ENCODE measurements around the gene MACROD2.

MACROD2 gene

DNA sequence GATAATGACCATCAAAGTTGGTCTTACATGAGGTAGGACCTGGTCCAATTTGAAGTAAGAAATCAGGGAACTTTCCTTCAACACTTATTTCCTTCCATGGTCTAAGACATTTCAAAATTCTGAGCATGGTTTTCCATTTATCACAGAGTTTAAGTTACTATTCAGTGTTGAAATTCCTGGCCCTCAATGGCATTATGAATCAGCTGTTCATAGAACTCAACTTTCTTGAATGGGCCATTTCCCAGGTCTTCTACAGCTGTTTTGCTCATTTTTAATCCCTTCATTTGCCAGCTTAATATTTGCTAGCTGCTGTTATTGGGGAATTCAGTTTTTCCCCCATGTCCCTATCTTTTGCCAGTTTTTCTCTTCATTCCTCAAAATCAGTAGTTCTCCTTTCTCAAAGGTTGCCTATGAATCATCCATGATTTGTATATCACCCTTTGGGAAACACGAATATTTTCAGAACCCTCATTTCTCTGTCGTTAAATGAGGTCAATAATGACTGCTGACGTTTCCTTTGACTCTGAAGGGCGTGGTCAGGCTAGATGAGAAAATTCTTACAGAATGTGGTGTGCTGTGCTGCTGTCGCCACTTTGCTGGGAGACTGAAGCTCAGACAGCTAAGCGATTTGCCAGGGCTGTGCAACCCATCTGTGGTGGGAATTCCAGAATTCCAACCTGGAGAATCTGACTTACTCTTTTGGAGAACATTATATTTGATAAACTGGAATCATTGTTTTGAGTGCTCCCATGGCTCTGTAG is 558.6 kb downstream of the MACROD2 start:
- DNase-seq = no peak

DNA sequence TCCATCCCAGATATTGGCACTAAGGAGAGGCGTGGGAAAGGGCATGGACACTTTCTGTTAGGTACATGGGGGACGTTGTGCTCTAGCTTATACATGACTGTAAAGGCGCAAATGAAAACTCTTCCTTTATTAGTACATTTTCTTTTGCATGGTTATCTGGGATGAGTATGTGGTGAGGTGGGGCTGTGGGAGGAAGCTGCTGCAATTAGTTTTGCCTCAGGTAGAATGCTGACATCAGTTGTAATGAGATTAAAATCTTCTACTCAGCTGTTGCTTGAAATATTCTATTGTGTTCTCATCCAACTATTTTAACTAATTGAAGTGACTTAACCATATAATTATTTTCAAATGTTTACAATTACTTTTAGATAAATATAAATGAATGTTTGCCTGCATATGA is 560.4 kb downstream of the MACROD2 start:
- no peak for DNase-seq

DNA sequence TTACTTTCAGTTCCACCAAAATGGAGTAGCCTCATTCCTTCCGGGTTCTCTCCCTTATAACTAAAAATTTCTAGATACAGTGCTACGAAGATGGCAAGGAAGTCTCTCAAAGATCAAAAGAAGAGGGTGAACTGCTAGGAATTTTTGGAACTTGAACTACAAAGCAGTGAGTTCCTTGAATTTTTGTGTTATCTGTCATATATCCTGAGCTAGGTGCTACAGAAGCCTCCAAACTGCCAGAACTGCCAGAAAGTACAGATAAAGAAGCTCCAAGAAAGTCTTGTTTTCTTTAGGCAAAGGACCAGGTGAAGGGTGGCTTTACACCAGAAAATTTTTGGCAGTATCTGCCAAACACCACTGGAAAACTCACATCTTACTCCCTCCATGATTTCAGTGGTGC is 560.9 kb downstream of the MACROD2 start:
- no peak for DNase-seq

DNA sequence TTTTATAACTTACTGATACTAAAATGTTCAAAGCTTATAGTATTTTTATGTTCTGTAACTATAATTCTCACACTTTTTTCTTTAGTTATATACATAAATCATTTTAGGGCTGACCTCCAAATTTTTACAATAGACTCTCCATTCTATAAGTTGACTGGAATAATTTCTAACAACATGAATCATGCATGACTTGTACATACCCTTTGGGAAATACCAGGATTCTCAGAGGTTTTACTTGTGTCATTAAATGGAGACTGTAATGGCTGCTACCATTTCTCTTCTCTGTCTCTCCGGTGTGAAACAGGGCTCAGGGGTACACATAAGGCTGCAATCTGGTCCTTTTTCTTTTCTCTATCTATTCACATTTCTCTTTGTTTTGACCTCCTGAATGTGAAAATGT is 564.3 kb downstream of the MACROD2 start:
- DNase-seq = no peak

DNA sequence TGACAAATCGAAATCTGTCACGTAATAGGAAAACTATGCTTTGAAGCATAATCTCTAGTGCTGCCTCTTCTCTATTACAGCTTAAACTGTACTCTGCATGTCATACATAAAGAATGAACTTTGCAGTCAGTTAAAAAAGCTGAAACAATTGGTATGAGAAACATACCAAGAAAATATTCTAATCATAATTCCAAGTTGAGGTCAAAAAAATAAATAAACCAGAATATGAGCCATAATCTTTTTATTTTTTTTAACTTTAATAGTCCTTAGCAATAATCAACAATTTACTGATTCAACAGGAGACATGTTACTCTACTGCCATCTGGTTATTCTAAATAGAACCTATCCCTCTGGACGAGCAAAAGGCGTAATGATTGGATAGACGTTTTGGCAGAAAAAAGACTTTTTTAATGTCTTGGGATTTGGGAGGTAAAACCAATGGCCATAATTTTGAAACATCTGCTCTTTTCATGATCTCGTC is 566.5 kb downstream of the MACROD2 start:
- no peak for DNase-seq

DNA sequence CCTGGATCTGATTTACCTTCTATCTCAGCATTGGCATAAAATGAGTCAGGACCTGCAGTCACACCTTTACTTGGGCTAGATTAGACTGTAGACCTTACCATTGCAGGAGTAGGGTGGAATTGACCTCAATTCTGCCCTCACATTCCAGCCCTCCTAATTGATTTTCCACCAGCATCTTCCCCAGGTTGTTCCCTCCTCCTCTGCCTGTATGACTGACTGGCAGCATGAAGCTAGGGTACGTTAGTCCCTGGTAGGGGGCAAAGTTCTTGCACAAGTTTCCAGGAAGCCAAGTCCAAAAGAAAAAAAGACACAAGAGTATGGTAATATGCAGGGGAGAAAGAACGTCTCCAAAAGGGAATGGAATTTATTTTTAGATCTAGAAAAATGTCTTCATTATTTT is 567.7 kb downstream of the MACROD2 start:
- DNase-seq = no peak

DNA sequence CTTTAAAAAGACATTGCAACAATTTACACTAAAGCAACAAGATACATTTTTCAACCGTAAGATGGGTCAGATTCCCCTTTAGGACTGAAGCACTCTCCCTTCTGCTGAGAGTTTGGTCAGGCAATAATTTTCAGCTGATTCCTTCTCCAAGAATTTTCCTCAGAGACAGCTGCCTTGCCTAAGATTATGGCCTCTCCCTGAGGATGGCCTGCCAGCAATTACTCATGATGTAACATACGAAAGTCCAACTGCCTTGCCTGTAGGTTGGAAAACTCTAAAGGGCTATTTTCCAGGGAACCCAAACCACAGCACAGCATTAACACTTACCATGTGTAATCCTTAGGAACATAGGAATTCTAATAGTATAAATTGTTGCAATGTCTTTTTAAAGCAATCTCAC is 571.2 kb downstream of the MACROD2 start:
- no peak for DNase-seq

DNA sequence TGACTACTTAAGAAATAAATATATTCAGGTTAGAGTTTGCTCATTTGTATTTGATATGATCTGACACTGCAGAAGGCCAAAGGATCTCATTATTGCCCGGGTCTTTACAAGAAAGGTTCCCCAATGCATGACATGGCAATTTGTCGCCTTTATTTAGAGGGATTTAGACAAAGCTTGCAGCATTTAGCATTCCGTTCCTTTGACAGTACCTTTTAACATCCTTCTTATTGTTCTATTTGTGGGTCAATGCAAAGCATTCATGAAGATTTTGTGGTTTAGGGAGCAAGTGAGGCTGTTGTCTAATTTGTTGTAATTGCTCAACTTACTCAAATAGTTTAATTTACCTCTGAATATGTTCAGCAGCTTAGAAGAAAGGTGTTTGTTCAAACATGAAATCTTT is 572.9 kb downstream of the MACROD2 start:
- DNase-seq = no peak

DNA sequence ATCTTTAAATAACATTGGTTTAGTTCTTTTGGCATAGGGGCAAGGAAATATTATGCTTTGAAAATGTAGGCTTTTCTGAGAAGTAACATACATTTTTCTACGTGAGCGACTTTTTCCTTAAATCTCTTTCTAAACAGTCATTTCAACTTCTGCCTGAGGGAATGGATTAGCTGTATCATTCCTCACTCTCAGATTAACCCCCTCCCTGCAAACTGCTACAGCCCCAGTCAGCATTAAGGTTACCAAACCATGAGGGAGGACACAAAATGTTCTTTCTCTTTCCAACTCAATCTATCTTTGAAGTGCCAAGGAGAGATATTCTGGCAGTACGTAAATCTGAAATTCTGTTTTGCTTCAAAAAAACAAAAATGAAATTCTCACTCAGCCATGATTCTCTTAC is 573.4 kb downstream of the MACROD2 start:
- no peak for DNase-seq

DNA sequence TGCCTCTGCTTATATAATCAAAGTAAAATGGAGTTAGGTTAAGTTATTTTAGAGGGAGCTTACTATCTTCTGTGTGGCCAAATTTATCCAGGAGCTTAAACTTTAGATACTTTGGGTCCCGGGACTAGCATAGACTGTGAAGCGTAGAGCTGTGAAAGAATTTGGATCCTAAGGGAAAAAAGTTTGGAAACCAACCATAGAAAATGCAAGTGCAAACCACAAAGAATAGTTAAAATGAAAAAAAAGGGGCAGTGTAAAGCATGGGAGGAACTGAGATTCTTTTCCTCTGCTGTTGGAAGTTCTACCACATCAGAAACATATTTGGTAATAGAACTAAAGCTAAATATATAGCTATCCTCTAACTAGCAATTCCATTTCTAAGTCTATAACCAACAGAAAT is 574.3 kb downstream of the MACROD2 start:
- DNase-seq = no peak

DNA sequence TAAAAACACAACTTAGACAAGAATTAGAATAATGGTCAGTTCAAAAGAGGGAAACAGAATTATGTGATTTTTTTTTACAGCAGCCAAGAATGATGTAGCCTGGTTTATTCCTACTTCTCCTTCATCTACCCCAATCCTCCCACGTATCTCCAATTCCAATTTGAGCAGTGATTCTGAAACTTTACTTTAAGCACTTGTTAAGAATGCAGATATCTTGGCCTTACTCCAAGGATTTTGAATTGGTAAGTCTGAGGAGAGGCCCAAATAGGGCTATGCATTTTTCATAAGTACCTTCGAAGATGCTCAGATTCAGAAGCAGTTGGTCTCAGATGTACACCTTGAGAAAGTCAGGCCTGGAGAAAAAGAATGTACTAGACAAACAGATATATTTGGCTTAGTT is 575.5 kb downstream of the MACROD2 start:
- no peak for DNase-seq

DNA sequence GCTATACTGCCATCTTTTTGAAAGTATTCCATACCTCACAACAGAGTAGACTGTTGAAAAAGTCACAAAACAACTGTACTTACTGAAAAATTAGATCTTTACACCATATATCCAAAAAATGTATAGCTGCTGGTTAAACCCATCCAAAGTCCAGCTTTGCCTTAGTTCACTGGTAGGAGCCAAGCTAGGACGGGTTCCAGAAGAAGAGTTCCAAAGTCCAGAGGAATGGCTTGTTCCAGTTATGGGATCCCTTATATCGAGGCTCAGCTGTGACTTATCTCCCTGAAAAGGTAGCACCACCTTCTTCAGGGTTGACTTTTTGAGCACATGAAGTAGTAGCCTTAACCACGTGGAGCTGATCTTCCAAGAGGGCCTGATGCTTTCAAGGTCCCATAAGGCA is 578.4 kb downstream of the MACROD2 start:
- DNase-seq = no peak

DNA sequence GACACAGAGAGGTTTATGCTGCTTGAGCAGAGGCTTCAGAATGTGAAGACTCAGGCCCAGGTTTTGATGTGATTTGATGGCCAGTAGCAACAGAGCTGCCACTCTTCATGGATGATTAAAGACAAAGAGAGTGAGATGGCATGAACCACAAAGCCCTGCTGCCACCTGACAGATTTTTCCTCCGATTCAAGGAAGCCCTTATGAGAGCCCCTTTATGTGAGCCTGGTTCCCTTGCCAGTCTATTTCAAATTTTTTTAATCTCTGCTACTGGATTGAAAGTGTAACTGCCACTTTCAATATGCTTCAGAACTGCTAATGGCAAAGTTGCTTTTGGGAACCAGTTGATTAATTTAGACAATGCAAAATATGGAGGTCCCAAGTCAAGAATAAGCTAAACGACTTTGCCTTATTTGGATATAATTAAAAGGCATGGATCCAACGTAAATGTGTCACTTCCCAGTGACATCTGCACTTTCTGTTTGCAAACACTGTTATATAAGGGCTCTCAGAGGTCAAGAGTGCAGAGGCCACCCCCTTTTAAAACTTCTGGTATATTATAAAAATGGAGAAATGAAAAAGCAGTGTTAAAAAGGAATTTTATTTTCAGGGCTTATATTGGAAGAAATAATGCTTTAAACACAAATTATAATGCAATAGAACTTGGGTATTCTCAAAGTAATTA is 581.0 kb downstream of the MACROD2 start:
- no peak for DNase-seq

DNA sequence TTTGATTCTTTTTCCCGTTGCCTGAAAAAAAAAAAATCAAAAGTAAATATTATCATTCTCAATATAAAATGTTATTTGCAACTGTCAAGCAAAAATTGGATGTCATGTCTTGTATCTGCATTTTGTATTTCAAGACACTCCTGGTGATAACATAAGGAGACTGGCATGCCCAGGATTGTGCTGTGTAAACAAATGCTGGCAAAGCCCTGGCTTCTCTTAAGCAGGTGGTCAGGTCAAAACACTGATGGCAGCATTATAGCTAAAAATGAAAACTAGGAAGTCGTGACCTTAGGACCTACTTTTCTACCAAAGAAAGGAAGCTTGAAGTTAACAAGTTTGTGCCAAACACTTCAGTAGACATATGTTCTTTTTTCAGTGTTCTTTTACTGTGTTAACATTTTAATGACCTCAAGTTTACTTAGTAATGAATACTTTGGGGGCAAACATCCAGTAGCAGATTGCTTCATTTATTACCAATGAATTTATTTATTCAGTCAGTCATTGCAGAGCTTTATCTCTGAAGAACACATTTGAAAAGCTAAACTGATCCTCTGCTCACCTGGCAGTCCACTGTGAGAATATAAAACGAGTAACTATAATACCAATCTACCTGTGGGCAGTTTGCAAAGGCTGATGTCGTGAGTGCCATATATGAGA is 585.2 kb downstream of the MACROD2 start:
- no peak for DNase-seq

DNA sequence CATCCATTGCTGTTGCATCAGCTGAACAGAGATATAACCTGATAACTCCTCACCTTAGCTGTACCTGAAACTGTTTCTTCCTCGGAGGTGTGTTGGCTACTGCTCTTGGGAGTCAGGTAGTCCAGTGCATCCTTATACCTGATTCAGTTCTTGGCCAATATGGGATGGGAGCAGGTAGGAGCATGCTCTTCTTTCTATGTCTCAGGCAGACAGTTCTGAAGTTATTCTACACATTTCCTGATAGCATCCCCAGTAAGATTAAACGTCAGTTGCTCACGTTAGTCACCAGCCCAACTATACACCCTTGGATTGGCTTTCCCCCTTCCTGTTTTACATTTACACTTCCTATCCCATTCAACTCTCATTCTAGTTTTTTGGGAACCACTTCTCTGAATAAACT is 586.4 kb downstream of the MACROD2 start:
- no peak for DNase-seq

DNA sequence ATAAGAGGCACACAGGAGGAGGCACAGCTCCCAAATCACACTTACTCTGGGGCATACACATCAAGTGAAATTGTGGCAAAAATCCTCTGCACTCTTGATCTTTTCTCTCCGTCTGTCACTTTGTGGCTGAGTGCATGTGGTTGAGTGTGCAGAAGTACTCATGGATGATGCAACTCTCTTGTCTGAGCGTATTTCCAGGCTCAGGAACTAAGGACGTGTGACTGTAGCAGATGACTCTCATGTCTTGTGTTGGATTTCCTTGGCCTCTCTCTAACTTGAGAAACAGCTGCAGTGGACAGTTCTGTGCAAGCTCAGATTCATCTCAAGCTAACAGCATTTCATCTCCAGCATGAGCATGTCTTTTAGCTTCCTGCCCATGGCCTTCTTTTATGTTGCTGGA is 587.5 kb downstream of the MACROD2 start:
- DNase-seq = no peak

DNA sequence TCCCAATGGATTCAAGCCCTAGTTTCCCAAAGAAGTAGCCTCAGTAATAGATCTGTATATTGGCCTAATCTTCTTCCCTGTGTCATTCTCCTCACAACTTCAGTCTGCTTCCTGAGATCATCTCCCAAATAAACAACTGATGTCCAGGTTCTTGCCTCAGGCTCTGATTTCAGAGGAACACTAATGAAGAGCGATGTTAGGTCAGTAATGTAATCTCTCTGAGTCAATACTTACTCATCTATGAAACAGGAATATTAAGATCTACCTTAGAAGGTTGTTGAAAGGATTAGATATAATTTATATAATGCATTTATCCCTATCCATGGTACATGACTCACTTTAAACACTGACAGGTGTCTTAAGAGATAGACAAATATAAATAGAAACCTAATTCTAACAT is 588.1 kb downstream of the MACROD2 start:
- no peak for DNase-seq

DNA sequence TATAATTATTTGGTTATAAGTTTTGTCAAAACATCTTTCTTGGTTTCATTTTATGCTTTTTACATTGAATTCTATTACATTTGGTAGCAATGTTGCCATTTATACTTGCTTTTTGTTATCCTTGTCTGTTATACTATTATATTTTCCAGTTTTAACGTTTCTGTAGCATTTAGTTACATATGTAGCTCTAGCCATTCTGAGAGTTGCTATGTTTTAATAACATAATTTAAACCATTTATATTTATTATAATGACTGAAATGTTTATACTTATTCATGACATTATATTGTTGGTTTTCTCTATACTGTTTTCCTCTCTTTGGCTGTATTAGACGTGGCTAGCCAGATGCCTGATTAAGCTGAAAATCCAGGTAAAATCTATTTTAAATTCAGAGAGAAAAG is 594.1 kb downstream of the MACROD2 start:
- no peak for DNase-seq

DNA sequence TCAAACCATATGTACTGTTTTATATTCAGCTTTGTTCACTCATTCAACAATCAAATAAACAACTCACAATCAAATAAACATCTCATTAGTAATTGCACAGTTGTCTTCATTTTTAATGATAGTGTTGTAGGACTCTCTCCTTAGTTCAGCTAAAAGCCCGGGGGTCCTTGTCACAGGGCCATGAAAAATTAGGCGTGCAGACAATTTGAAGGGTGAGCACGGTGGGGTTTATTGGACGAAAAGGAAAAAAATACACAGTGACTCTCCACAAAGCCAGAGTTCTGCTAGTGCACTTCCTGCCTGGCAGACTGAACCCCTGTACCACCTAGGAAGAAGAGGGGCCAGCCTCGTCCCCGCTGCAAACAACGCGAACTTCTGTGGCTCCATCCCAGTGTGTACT is 599.7 kb downstream of the MACROD2 start:
- no peak for DNase-seq

DNA sequence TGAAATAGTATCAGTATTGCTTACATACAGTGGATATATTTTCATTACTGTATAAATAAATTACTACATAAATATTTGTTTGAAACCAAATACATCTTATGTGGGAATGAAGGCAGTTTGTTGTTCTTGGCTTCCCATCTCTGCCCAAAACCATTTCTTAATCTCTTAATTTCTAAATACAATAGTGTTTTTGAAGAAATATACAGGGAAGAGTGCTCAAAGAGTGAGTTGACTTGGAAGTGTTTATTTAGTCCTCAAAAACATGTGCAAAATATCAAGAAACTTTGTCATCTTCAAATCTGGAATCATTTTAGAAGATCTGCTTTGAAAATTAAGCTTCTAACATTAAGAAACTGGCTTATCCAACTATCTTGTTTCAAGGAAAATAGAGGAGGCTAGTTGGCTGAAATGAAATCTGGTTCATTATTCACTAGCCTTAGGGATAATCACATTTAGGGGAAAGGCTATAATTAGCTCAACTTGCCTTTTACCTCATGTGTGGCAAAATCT is 601.9 kb downstream of the MACROD2 start:
- DNase-seq = no peak

DNA sequence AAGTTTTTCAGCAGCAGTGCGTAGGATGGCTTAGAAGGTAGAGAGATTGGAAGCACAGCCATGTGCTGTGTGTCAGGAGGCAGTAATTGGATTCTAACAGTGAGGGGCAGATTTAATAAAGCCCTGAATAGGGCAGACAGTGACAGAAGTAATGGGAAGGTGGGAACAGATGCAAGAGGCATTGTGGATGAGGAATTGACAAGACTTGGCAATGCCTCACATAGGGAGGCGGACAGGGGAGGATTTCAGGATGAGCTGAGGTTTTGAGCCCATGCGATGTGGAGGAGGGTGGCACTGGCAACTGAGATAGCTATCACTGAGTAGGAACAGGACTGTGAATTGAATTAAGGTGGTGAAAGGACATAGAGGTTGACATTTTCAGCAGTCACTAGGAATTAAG is 604.3 kb downstream of the MACROD2 start:
- no peak for DNase-seq

DNA sequence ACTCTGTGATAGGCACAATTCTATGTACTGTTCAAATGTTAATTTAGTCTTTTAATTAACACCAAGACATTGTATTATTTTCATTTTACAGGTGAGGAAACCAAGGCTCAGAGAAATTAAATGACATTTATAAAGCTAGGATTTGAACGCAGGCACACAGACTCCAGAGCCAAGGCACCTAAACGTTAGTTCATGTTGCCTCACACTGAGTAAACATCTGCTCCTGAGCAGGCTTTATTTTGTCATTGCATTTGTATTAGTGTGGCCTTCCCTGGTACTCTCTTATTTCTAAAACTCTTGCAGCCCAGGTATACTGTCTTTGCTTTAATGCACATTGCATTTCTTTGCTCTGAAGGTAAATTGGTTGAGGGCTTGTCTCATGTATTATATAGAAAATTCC is 605.2 kb downstream of the MACROD2 start:
- DNase-seq = no peak

DNA sequence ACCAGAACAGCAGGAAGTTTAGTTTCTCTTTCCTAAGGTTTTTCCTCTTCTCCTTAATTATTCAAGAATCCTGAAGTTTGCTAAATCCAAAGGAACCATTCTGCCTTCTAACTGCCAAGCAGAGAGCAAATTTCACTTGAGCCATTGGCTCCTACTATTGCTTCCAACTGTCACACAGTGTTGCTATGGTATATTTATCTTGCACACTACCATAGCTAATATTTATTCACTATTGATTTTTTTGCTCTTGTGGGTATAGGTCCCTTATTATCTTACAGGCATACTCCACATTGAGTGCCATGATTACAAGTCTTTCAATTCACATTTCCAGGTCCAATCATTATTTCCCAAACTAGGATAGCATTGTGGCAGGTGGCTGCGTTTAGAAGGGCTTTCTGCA is 608.8 kb downstream of the MACROD2 start:
- DNase-seq = no peak

Measured in activated naive CD4-positive, alpha-beta T cell (primary cell).